Measurements from ENCODE around the gene MYO16. TPM values are rescaled to one million over a fixed set of nuclear protein-coding genes. Genes with fewer than 3 reads are reported as not detected.

Gene MYO16
- total and polyA plus RNA-seq, 2 of the 4 experiments (the other 2 are of a cell fraction), result under 0.01 to 0.03 TPM

GRCh38 chr13:108920137-108920536 is 290.7 kb downstream of the MYO16 start:
- H2BK15ac ChIP-seq (ENCODE audit: low read depth, low read length), result no peak overlapping the region
- H2AK5ac ChIP-seq (ENCODE audit: low read depth, low read length), result no peak overlapping the region
- DNase-seq (no peak), ATAC-seq (ENCODE audit: low read depth) (no peak)
- H3K18ac ChIP-seq (ENCODE audit: low read depth, low read length), result no peak overlapping the region
- peak overlapping the region; percentile 76 for H2BK20ac ChIP-seq (ENCODE audit: low read depth, low read length)
- H2AFZ ChIP-seq (replicated peaks; ENCODE audit: low read length, poor library complexity), result no peak overlapping the region
- H3K56ac ChIP-seq (ENCODE audit: extremely low read depth, insufficient read depth, low read length), result no peak overlapping the region
- no peak overlapping the region for H2AK9ac ChIP-seq (replicated peaks; ENCODE audit: low read depth, low read length, poor library complexity)
- WGBS, 2 experiments (ENCODE audit: extremely low coverage in 2 of 2, insufficient read length in 1 of 2), result no CpG with 5 or more reads among the region's 4 CpGs
- TF ChIP-seq RAD21 (IDR thresholded peaks at IDR 0.05; ENCODE audit: low read length) (no peak), POLR2A (IDR thresholded peaks at IDR 0.05; ENCODE audit: low read depth, low read length) (no peak), RFX5 (IDR thresholded peaks at IDR 0.05; ENCODE audit: low read depth, low read length) (no peak), MAZ (IDR thresholded peaks at IDR 0.05; ENCODE audit: borderline replicate concordance, low read depth, low read length) (no peak), NFE2L2 (IDR thresholded peaks at IDR 0.05; ENCODE audit: low read depth, low read length) (no peak)
- H3K9me1 ChIP-seq (ENCODE audit: insufficient read depth, low read length), result peaks cover 5% of the 10 kb centered on the region; the same call in 1 of the 2 replicates
- peak overlapping the region; percentile 59; the same call in 1 of the 2 replicates for H3K4ac ChIP-seq (ENCODE audit: low read depth, low read length)
- 0 out of 2 replicates have a peak overlapping the region, but pooled peaks have one; percentile 43 for H2BK120ac ChIP-seq (ENCODE audit: low read depth, low read length)
- H4K20me1 ChIP-seq (ENCODE audit: insufficient read depth, low read length), result no peaks in the 10 kb centered on the region
- in situ Hi-C loops (cut with MboI; ENCODE audit: low sequenced_read_pairs) (no loop called here), dilution Hi-C loops (cut with HindIII; ENCODE audit: low sequenced_read_pairs, unreplicated experiment) (no loop called here), intact Hi-C loops (cut with micrococcal nuclease) (no loop called here)
- H3K27me3 ChIP-seq (ENCODE audit: control insufficient read depth, insufficient read depth, low read length), result no peaks in the 10 kb centered on the region
- no peaks in the 10 kb centered on the region for H3K9me3 ChIP-seq (ENCODE audit: control insufficient read depth, insufficient read depth, low read length)
- no peak overlapping the region for H3K9ac ChIP-seq (ENCODE audit: low read depth, low read length)
- peaks cover 10% of the 10 kb centered on the region for H3K4me1 ChIP-seq (ENCODE audit: control insufficient read depth, insufficient read depth, low read length)
- no peak overlapping the region for H3K23ac ChIP-seq (ENCODE audit: low read depth, low read length)
- H4K8ac ChIP-seq (ENCODE audit: low read depth in 2 of 2, low read length in 2 of 2), result peak overlapping the region in 1 of 2 experiments; percentile 54; a peak in 1 of 4 replicates
- ChIA-PET CTCF (no interaction called here), POLR2A (ENCODE audit: unreplicated experiment) (no interaction called here)
- no peak overlapping the region for H3K27ac ChIP-seq (ENCODE audit: insufficient read depth, low read length)
- no peak overlapping the region for H2BK5ac ChIP-seq (ENCODE audit: low read depth, low read length, poor library complexity, severe bottlenecking)
- no peaks in the 10 kb centered on the region for H3K36me3 ChIP-seq (ENCODE audit: control insufficient read depth, insufficient read depth, low read length)
- BruUV-seq (replicated peaks), result no TSS peak
- no peak overlapping the region for H4K5ac ChIP-seq (ENCODE audit: low read depth, low read length)
- H3K14ac ChIP-seq (replicated peaks; ENCODE audit: low read depth, low read length), result no peak overlapping the region; the same call in 1 of the 2 replicates
- H3K4me3 ChIP-seq (ENCODE audit: insufficient read depth, low read depth, low read length), result no peak overlapping the region
- no peaks in the 10 kb centered on the region for H3K79me1 ChIP-seq (ENCODE audit: low read depth in 1 of 2, low read length in 2 of 2)
- H4K91ac ChIP-seq (ENCODE audit: insufficient read depth, low read depth, low read length), result no peak overlapping the region
- H3K4me2 ChIP-seq (ENCODE audit: low read depth, low read length), result no peak overlapping the region
